HEK293 (cell line): ENCODE results near the gene HOXA11.

Experiments
- GLI4 ChIP-seq: fragments of 450-650 bp; formaldehyde crosslinking; IDR thresholded peaks from 2 replicates; pipeline ENCODE4 v1.5.1; 2016; ENCODE audit warnings: missing biosample characterization, missing genetic modification characterization
- KLF10 ChIP-seq: fragments of 450-650 bp; IDR thresholded peaks from 2 replicates; pipeline ENCODE4 v1.5.1; 2018; ENCODE audit warnings: missing biosample characterization, mild to moderate bottlenecking, missing genetic modification characterization
- KLF16 ChIP-seq: fragments of 450-650 bp; formaldehyde crosslinking; IDR thresholded peaks from 2 replicates; pipeline ENCODE4 v1.5.1; 2017; ENCODE audit warnings: missing biosample characterization, missing genetic modification characterization
- MZF1 ChIP-seq: fragments of 450-650 bp; formaldehyde crosslinking; IDR thresholded peaks from 2 replicates; pipeline ENCODE4 v1.5.1; 2017; ENCODE audit warnings: missing biosample characterization, missing genetic modification characterization, borderline replicate concordance
- OSR2 ChIP-seq: fragments of 450-650 bp; formaldehyde crosslinking; IDR thresholded peaks from 2 replicates; pipeline ENCODE4 v1.5.1; 2016; ENCODE audit warnings: missing biosample characterization, missing genetic modification characterization
- SETDB1 ChIP-seq: IDR thresholded peaks from one replicate; pipeline ENCODE4 v1.6.1; 2017; ENCODE audit warnings: mild to moderate bottlenecking, low read length, moderate library complexity, mixed read lengths; ENCODE audit not compliant: insufficient read length
- ZBTB48 ChIP-seq: fragments of 450-650 bp; formaldehyde crosslinking; IDR thresholded peaks from 2 replicates; pipeline ENCODE4 v1.5.1; 2016; ENCODE audit warnings: missing biosample characterization, missing genetic modification characterization
- ZNF138 ChIP-seq: fragments of 450-650 bp; formaldehyde crosslinking; IDR thresholded peaks from 2 replicates; pipeline ENCODE4 v1.5.1; 2016; ENCODE audit warnings: missing biosample characterization, missing genetic modification characterization, borderline replicate concordance
- ZNF16 ChIP-seq: fragments of 450-650 bp; formaldehyde crosslinking; IDR thresholded peaks from 2 replicates; pipeline ENCODE4 v1.5.1; 2016; ENCODE audit warnings: low read depth, missing biosample characterization, missing genetic modification characterization
- ZNF184 ChIP-seq: fragments of 450-650 bp; IDR thresholded peaks from 2 replicates; pipeline ENCODE4 v1.5.1; 2018; ENCODE audit warnings: missing biosample characterization, mild to moderate bottlenecking, missing genetic modification characterization
- ZNF24 ChIP-seq: fragments of 450-650 bp; formaldehyde crosslinking; IDR thresholded peaks from 2 replicates; pipeline ENCODE4 v1.5.1; 2016; ENCODE audit warnings: missing biosample characterization, missing genetic modification characterization
- ZNF341 ChIP-seq: fragments of 450-650 bp; formaldehyde crosslinking; IDR thresholded peaks from 2 replicates; pipeline ENCODE4; 2016; ENCODE audit warnings: low read depth, missing biosample characterization, missing genetic modification characterization
- ZNF354C ChIP-seq: fragments of 450-650 bp; formaldehyde crosslinking; IDR thresholded peaks from 2 replicates; pipeline ENCODE4 v1.5.1; 2016; ENCODE audit warnings: missing biosample characterization, missing genetic modification characterization, low read depth, borderline replicate concordance
- ZNF366 ChIP-seq: fragments of 450-650 bp; formaldehyde crosslinking; conservative IDR thresholded peaks from 2 replicates; pipeline ENCODE4 v1.5.1; 2016; ENCODE audit warnings: missing biosample characterization, missing genetic modification characterization
- ZNF404 ChIP-seq: fragments of 450-650 bp; formaldehyde crosslinking; IDR thresholded peaks from 2 replicates; pipeline ENCODE4 v1.5.1; 2017; ENCODE audit warnings: missing biosample characterization, missing genetic modification characterization
- ZNF501 ChIP-seq: fragments of 450-650 bp; formaldehyde crosslinking; IDR thresholded peaks from 2 replicates; pipeline ENCODE4 v1.5.1; 2016; ENCODE audit warnings: missing biosample characterization, missing genetic modification characterization
- ZNF701 ChIP-seq: fragments of 450-650 bp; formaldehyde crosslinking; IDR thresholded peaks from 2 replicates; pipeline ENCODE4 v1.5.1; 2016; ENCODE audit warnings: missing biosample characterization, missing genetic modification characterization
- TF ChIP-seq, protein P1 (sequence below): fragments of 450-650 bp; formaldehyde crosslinking; IDR thresholded peaks from 2 replicates; pipeline ENCODE4 v1.5.1; 2017; ENCODE audit warnings: missing biosample characterization, mild to moderate bottlenecking, missing genetic modification characterization, moderate library complexity
- TF ChIP-seq, protein P2 (sequence below): fragments of 450-650 bp; formaldehyde crosslinking; conservative IDR thresholded peaks from 2 replicates; pipeline ENCODE4 v1.5.1; 2016; ENCODE audit warnings: low read depth, missing biosample characterization, missing genetic modification characterization
- TF ChIP-seq, protein P3 (sequence below): fragments of 450-650 bp; formaldehyde crosslinking; IDR thresholded peaks from 2 replicates; pipeline ENCODE4 v1.5.1; 2016; ENCODE audit warnings: missing biosample characterization, missing genetic modification characterization
- TF ChIP-seq, protein P4 (sequence below): fragments of 450-650 bp; formaldehyde crosslinking; IDR thresholded peaks from 2 replicates; pipeline ENCODE4 v1.5.1; 2016; ENCODE audit warnings: missing biosample characterization, missing genetic modification characterization
- TF ChIP-seq, protein P5 (sequence below): fragments of 450-650 bp; formaldehyde crosslinking; IDR thresholded peaks from 2 replicates; pipeline ENCODE4 v1.5.1; 2016; ENCODE audit warnings: missing biosample characterization, missing genetic modification characterization
- TF ChIP-seq, protein P6 (sequence below): fragments of 450-650 bp; formaldehyde crosslinking; IDR thresholded peaks from 2 replicates; pipeline ENCODE4 v1.5.1; 2016; ENCODE audit warnings: missing biosample characterization, missing genetic modification characterization
- TF ChIP-seq, protein P7 (sequence below): fragments of 450-650 bp; formaldehyde crosslinking; IDR thresholded peaks from 2 replicates; pipeline ENCODE4 v1.5.1; 2016; ENCODE audit warnings: missing biosample characterization, missing genetic modification characterization
- TF ChIP-seq, protein P8 (sequence below): fragments of 450-650 bp; formaldehyde crosslinking; IDR thresholded peaks from 2 replicates; pipeline ENCODE4 v1.5.1; 2016; ENCODE audit warnings: missing biosample characterization, missing genetic modification characterization

HOXA11 gene

DNA sequence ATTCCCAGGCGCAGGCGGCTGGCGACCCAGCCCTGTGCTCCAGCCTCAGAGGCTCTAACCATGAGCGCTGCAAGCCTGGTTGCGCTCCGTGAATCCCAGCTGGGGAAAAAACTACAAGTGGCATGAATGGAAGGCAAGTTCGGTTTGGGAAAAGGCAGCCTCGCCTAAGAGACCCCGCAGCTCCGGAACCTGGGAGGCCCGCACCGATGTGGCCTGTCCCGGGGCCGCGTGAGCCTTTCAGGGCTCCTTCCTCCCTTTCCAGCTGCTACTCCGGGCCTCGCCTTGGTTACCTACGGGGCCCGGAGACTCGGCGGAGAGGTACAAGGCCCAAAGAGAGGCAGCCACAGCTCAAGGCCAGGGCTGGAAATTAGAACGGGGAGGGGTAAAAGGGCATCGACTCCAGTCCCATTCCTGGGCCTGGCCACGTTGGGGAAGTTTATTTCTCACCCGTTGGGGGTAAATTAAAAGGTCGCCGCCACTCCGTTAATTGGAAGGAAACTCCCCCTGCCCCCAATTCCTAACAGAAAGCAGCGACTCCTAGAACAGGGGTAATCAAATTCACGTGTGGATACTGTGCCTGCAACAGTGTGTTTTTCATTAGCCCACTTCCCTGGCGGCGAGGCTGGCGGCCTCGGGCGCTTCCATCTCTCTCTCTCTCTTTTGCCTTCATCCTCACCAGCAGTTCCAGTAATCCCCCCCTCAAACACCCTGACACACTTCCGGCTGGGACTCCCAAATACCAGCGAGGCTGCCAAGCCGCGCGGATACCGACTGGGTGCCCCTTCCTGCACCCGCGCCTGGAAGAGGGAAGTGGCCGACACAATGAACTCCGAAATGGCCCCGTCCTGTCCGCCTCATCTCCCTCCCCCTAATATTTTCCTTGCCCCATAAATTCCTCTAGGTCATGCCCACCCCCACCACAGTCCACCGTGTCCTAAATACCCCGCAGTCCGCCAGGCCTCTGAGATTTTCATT, 18.2 kb downstream of the HOXA11 start (continued):
- TF ChIP-seq, protein P1, sequence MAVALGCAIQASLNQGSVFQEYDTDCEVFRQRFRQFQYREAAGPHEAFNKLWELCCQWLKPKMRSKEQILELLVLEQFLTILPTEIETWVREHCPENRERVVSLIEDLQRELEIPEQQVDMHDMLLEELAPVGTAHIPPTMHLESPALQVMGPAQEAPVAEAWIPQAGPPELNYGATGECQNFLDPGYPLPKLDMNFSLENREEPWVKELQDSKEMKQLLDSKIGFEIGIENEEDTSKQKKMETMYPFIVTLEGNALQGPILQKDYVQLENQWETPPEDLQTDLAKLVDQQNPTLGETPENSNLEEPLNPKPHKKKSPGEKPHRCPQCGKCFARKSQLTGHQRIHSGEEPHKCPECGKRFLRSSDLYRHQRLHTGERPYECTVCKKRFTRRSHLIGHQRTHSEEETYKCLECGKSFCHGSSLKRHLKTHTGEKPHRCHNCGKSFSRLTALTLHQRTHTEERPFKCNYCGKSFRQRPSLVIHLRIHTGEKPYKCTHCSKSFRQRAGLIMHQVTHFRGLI (tag by site-specific recombination): no peak
- TF ChIP-seq, protein P2, sequence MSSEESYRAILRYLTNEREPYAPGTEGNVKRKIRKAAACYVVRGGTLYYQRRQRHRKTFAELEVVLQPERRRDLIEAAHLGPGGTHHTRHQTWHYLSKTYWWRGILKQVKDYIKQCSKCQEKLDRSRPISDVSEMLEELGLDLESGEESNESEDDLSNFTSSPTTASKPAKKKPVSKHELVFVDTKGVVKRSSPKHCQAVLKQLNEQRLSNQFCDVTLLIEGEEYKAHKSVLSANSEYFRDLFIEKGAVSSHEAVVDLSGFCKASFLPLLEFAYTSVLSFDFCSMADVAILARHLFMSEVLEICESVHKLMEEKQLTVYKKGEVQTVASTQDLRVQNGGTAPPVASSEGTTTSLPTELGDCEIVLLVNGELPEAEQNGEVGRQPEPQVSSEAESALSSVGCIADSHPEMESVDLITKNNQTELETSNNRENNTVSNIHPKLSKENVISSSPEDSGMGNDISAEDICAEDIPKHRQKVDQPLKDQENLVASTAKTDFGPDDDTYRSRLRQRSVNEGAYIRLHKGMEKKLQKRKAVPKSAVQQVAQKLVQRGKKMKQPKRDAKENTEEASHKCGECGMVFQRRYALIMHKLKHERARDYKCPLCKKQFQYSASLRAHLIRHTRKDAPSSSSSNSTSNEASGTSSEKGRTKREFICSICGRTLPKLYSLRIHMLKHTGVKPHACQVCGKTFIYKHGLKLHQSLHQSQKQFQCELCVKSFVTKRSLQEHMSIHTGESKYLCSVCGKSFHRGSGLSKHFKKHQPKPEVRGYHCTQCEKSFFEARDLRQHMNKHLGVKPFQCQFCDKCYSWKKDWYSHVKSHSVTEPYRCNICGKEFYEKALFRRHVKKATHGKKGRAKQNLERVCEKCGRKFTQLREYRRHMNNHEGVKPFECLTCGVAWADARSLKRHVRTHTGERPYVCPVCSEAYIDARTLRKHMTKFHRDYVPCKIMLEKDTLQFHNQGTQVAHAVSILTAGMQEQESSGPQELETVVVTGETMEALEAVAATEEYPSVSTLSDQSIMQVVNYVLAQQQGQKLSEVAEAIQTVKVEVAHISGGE: peak; percentile 47; the same call in 1 of the 2 replicates
- TF ChIP-seq, protein P3, sequence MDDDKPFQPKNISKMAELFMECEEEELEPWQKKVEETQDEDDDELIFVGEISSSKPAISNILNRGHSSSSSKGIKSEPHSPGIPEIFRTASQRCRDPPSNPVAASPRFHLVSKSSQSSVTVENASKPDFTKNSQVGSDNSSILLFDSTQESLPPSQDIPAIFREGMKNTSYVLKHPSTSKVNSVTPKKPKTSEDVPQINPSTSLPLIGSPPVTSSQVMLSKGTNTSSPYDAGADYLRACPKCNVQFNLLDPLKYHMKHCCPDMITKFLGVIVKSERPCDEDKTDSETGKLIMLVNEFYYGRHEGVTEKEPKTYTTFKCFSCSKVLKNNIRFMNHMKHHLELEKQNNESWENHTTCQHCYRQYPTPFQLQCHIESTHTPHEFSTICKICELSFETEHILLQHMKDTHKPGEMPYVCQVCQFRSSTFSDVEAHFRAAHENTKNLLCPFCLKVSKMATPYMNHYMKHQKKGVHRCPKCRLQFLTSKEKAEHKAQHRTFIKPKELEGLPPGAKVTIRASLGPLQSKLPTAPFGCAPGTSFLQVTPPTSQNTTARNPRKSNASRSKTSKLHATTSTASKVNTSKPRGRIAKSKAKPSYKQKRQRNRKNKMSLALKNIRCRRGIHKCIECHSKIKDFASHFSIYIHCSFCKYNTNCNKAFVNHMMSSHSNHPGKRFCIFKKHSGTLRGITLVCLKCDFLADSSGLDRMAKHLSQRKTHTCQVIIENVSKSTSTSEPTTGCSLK (tag by site-specific recombination): no peak
- TF ChIP-seq, protein P4, sequence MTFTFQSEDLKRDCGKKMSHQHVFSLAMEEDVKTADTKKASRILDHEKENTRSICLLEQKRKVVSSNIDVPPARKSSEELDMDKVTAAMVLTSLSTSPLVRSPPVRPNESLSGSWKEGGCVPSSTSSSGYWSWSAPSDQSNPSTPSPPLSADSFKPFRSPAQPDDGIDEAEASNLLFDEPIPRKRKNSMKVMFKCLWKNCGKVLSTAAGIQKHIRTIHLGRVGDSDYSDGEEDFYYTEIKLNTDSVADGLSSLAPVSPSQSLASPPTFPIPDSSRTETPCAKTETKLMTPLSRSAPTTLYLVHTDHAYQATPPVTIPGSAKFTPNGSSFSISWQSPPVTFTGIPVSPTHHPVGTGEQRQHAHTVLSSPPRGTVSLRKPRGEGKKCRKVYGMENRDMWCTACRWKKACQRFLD (tag by site-specific recombination): no peak
- TF ChIP-seq ZBTB48 (tag by site-specific recombination) (no peak), ZNF701 (tag by site-specific recombination) (no peak), ZNF341 (peak; percentile 98), ZNF24 (no peak), ZNF501 (no peak), KLF10 (tag by site-specific recombination) (no peak), OSR2 (no peak), ZNF184 (tag by site-specific recombination) (no peak), MZF1 (tag by site-specific recombination) (no peak), ZNF404 (no peak), ZNF138 (tag by site-specific recombination) (no peak), GLI4 (tag by site-specific recombination) (no peak), ZNF366 (tag by site-specific recombination) (peak; percentile 51; the same call in 1 of the 2 replicates), SETDB1 (no peak), ZNF354C (no peak), ZNF16 (tag by site-specific recombination) (no peak), KLF16 (tag by site-specific recombination) (no peak)
- TF ChIP-seq, protein P5, sequence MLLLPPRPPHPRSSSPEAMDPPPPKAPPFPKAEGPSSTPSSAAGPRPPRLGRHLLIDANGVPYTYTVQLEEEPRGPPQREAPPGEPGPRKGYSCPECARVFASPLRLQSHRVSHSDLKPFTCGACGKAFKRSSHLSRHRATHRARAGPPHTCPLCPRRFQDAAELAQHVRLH (tag by site-specific recombination): no peak
- TF ChIP-seq, protein P6, sequence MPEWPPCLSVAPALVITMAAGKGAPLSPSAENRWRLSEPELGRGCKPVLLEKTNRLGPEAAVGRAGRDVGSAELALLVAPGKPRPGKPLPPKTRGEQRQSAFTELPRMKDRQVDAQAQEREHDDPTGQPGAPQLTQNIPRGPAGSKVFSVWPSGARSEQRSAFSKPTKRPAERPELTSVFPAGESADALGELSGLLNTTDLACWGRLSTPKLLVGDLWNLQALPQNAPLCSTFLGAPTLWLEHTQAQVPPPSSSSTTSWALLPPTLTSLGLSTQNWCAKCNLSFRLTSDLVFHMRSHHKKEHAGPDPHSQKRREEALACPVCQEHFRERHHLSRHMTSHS: no peak
- TF ChIP-seq, protein P7, sequence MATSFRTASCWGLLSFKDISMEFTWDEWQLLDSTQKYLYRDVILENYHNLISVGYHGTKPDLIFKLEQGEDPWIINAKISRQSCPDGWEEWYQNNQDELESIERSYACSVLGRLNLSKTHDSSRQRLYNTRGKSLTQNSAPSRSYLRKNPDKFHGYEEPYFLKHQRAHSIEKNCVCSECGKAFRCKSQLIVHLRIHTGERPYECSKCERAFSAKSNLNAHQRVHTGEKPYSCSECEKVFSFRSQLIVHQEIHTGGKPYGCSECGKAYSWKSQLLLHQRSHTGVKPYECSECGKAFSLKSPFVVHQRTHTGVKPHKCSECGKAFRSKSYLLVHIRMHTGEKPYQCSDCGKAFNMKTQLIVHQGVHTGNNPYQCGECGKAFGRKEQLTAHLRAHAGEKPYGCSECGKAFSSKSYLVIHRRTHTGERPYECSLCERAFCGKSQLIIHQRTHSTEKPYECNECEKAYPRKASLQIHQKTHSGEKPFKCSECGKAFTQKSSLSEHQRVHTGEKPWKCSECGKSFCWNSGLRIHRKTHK (tag by site-specific recombination): no peak
- TF ChIP-seq, protein P8, sequence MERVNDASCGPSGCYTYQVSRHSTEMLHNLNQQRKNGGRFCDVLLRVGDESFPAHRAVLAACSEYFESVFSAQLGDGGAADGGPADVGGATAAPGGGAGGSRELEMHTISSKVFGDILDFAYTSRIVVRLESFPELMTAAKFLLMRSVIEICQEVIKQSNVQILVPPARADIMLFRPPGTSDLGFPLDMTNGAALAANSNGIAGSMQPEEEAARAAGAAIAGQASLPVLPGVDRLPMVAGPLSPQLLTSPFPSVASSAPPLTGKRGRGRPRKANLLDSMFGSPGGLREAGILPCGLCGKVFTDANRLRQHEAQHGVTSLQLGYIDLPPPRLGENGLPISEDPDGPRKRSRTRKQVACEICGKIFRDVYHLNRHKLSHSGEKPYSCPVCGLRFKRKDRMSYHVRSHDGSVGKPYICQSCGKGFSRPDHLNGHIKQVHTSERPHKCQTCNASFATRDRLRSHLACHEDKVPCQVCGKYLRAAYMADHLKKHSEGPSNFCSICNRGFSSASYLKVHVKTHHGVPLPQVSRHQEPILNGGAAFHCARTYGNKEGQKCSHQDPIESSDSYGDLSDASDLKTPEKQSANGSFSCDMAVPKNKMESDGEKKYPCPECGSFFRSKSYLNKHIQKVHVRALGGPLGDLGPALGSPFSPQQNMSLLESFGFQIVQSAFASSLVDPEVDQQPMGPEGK: peak; percentile 73; the same call in 1 of the 2 replicates
